Chondrocyte (in vitro differentiated cells): ENCODE results near the gene TIE1. TPM values are rescaled to one million over a fixed set of nuclear protein-coding genes. Genes with fewer than 3 reads are reported as not detected.

Experiments
- DNase-seq: peaks from one replicate; pipeline ENCODE4 v3.0.0; 2021; ENCODE audit warnings: mixed read lengths, low spot score
- H3K27ac Mint-ChIP-seq: one replicate; pipeline ENCODE4 v1.8.0; 2021; ENCODE audit warnings: mild to moderate bottlenecking, moderate library complexity, mixed read lengths; ENCODE audit not compliant: unreplicated experiment
- H3K27me3 Mint-ChIP-seq: 2 replicates; pipeline ENCODE4 v1.8.0; 2021; ENCODE audit warnings: low read depth, mixed read lengths
- H3K36me3 Mint-ChIP-seq: 2 replicates; pipeline ENCODE4 v1.8.0; 2021; ENCODE audit warnings: low read depth, mixed read lengths
- H3K4me1 Mint-ChIP-seq: 2 replicates; pipeline ENCODE4 v1.8.0; 2021; ENCODE audit warnings: low read depth, mild to moderate bottlenecking, mixed read lengths
- H3K4me3 Mint-ChIP-seq: one replicate; pipeline ENCODE4 v1.8.0; 2021; ENCODE audit warnings: mild to moderate bottlenecking, moderate library complexity, mixed read lengths; ENCODE audit not compliant: unreplicated experiment
- H3K9me3 Mint-ChIP-seq: 2 replicates; pipeline ENCODE4 v1.8.0; 2021; ENCODE audit warnings: low read depth, mixed read lengths
- total RNA-seq: library from RNA; stranded (reverse); gene quantifications from 3 replicates; pipeline ENCODE4 v1.2.1, GENCODE V29; 2021
- TF ChIP-seq, protein P1 (sequence below): fragments of 200-600 bp; sonication (generic); IDR thresholded peaks from 2 replicates; pipeline ENCODE4 v1.5.0; 2021; ENCODE audit warnings: antibody characterized with exemption, mild to moderate bottlenecking, moderate library complexity

Gene TIE1
- total RNA-seq, 1 donor from 2014 or later = not detected

GRCh38 chr1:43365678-43366077, 64.9 kb downstream of the TIE1 start:
- Mint-ChIP-seq H3K27me3 (no peaks in the 10 kb centered on the region), H3K27ac (peak overlapping the region; percentile 65), H3K4me3 (peak overlapping the region; percentile 88), H3K4me1 (peaks cover 50% of the 10 kb centered on the region), H3K36me3 (peaks cover 29% of the 10 kb centered on the region), H3K9me3 (no peaks in the 10 kb centered on the region)
- no peak for DNase-seq
- TF ChIP-seq, protein P1, sequence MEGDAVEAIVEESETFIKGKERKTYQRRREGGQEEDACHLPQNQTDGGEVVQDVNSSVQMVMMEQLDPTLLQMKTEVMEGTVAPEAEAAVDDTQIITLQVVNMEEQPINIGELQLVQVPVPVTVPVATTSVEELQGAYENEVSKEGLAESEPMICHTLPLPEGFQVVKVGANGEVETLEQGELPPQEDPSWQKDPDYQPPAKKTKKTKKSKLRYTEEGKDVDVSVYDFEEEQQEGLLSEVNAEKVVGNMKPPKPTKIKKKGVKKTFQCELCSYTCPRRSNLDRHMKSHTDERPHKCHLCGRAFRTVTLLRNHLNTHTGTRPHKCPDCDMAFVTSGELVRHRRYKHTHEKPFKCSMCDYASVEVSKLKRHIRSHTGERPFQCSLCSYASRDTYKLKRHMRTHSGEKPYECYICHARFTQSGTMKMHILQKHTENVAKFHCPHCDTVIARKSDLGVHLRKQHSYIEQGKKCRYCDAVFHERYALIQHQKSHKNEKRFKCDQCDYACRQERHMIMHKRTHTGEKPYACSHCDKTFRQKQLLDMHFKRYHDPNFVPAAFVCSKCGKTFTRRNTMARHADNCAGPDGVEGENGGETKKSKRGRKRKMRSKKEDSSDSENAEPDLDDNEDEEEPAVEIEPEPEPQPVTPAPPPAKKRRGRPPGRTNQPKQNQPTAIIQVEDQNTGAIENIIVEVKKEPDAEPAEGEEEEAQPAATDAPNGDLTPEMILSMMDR = no peak

GRCh38 chr1:43366179-43366578, 65.4 kb downstream of the TIE1 start:
- Mint-ChIP-seq H3K36me3 (peaks cover 28% of the 10 kb centered on the region), H3K27me3 (no peaks in the 10 kb centered on the region), H3K27ac (peak overlapping the region; percentile 65), H3K4me3 (peak overlapping the region; percentile 88), H3K9me3 (no peaks in the 10 kb centered on the region), H3K4me1 (peaks cover 48% of the 10 kb centered on the region)
- DNase-seq = no peak
- TF ChIP-seq, protein P1 = no peak

- no peak for DNase-seq
- Mint-ChIP-seq H3K36me3 (peaks cover 24% of the 10 kb centered on the region), H3K27me3 (no peaks in the 10 kb centered on the region), H3K4me1 (peaks cover 44% of the 10 kb centered on the region), H3K27ac (peak overlapping the region; percentile 83), H3K9me3 (no peaks in the 10 kb centered on the region), H3K4me3 (peak overlapping the region; percentile 88)
- TF ChIP-seq, protein P1 = no peak
Measured at GRCh38 chr1:43366601-43367025, 65.8 kb downstream of the TIE1 start.

DNA sequence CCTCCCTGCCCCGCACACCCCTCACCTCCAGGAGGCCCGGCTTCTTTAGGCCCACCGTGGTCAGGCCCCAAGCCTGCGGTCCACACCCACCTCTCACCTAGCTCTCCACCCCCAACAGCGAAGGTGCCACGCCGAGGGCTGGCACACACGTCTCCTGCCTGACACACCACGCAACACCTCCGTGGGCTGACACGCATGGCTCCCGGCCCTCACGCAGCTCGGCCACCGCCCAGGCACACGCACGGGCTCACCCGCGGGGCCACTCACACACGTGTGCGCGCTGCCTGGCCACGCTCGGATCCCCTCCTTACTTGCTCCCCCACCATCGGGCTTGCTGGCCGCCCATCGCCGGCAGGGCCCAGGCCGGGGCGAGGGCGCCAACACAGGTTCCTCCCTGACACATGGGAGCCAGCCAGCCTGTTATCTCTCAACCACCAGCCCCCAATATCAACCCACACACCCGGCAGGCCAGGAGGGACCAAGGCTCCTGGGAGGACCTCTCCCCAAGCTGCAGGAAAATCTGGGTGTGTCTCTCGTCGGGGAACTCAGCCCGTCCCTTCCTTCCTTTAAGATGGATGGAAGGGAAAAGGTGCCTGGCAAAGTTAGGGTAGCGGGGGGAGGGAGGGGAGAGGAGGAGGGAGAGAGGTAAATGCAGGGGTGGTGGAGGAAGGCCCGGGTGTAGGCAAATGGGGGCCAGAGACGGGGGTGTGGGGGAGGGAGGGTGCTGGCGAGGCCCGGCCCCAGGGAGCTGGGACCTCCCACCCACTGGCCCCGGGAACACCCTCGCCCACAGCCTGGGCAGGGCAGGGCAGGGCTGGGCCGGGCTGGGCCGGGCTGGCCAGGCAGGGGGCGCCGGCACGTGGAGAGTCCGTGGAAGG, 66.5 kb downstream of the TIE1 start:
- DNase-seq = no peak
- H3K9me3 Mint-ChIP-seq = no peaks in the 10 kb centered on the region
- H3K4me3 Mint-ChIP-seq = peak overlapping the region; percentile 88
- H3K27ac Mint-ChIP-seq = peak overlapping the region; percentile 83
- TF ChIP-seq, protein P1 = no peak
- H3K36me3 Mint-ChIP-seq = peaks cover 19% of the 10 kb centered on the region
- H3K27me3 Mint-ChIP-seq = no peaks in the 10 kb centered on the region
- peaks cover 38% of the 10 kb centered on the region for H3K4me1 Mint-ChIP-seq

DNA sequence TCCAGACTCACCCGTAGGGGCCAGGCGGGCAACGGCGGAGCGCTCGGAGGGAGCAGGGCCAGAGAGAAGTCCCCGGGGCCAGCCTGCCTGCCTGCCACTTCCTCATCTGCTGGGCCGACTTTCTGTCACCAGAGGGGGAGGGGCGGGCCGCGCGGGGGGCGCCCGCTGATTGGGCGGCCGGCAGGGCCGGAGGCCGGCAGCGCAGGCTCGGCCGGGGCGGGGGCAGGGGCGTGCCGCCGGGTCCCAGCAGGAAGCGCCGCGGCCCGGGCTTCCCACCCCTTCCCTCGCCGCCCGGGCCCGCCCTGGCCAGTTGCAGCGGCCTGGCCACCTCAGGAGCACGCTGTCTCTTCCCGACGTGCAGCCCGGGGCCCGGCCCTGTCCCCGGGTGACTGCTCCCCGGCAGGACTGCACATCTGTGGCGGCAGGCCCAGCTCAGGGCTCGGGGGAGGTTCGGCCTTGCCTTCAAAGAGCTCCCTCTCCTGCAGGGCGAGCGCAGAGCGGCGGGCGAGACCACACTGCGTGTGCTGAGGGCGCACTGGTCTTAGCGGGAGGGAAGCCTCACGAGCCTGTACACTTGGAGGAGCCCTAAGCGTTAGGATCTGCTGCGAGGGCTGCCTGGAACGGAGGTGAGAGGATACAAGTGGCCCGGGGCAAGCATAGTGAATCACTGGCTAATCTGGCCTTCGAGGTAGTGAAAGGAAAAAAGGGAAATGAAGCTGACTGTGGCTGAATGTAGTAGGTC, 67.3 kb downstream of the TIE1 start, which contains the start of gene ELOVL1:
Gene ELOVL1 (minus strand): TSS at position 108 of the 742 bp plus-strand sequence. CDS start 2,402 bp downstream, outside the sequence.
- Mint-ChIP-seq H3K4me1 (peaks cover 38% of the 10 kb centered on the region), H3K4me3 (peak within 1 kb of the TSS; percentile 88), H3K27me3 (no peaks in the 10 kb centered on the region), H3K9me3 (no peaks in the 10 kb centered on the region), H3K36me3 (peaks cover 17% of the 10 kb centered on the region), H3K27ac (peak within 1 kb of the TSS; percentile 93)
- peak; percentile 96 for DNase-seq
- TF ChIP-seq, protein P1 = peak; percentile 68
